ENCODE measurements around the gene C8A. TPM values are rescaled to one million over a fixed set of nuclear protein-coding genes. Genes with fewer than 3 reads are reported as not detected.
A peak's percentile ranks its signal among the peaks of the same experiment; 100 is the strongest.

The C8A gene
- total and polyA plus RNA-seq, 4 donors: 144 to 669 (median 275) TPM

GRCh38 chr1:56931211-56931610 is 76.6 kb downstream of the C8A start:
- no peak overlapping the region for H3K27ac ChIP-seq (ENCODE audit: low read depth in 1 of 2, low read length in 2 of 2)
- no peak for DNase-seq (ENCODE audit: low spot score)
- no peaks in the 10 kb centered on the region for H3K27me3 ChIP-seq (ENCODE audit: control insufficient read depth in 4 of 4, insufficient read depth in 4 of 4, low read length in 3 of 4)
- WGBS: 89% methylated on average over 3 of the region's 3 CpGs
- no peak overlapping the region for H3K9ac ChIP-seq (ENCODE audit: low read depth in 1 of 2, low read length in 2 of 2)
- H3K4me3 ChIP-seq (ENCODE audit: low read depth in 1 of 3, low read length in 3 of 3): no peak overlapping the region
- peaks cover 2 to 64% (median 48%) of the 10 kb centered on the region in 4 donors for H3K36me3 ChIP-seq (ENCODE audit: control insufficient read depth in 4 of 4, insufficient read depth in 3 of 4, low read depth in 1 of 4, low read length in 3 of 4)
- TF ChIP-seq RAD21 (IDR thresholded peaks at IDR 0.05): no peak
- no peak for TF ChIP-seq HNF4G (IDR thresholded peaks at IDR 0.05)
- TF ChIP-seq ZBTB33 (IDR thresholded peaks at IDR 0.05): no peak
- TF ChIP-seq HNF4A (conservative IDR thresholded peaks at IDR 0.05): no peak
- TF ChIP-seq SP1 (IDR thresholded peaks at IDR 0.05): no peak
- TF ChIP-seq, protein P1, sequence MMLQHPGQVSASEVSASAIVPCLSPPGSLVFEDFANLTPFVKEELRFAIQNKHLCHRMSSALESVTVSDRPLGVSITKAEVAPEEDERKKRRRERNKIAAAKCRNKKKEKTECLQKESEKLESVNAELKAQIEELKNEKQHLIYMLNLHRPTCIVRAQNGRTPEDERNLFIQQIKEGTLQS (IDR thresholded peaks at IDR 0.05): no peak
- H3K4me1 ChIP-seq (ENCODE audit: control insufficient read depth in 4 of 4, insufficient read depth in 4 of 4, low read length in 3 of 4): peaks cover 3 to 18% (median 9%) of the 10 kb centered on the region in 4 donors
- H3K9me3 ChIP-seq (ENCODE audit: control insufficient read depth in 4 of 4, low read length in 3 of 4): no peaks in the 10 kb centered on the region

GRCh38 chr1:56931686-56932085 is 77.1 kb downstream of the C8A start:
- H3K4me1 ChIP-seq (ENCODE audit: control insufficient read depth in 4 of 4, insufficient read depth in 4 of 4, low read length in 3 of 4): peaks cover 3 to 18% (median 9%) of the 10 kb centered on the region in 4 donors
- no peak overlapping the region for H3K4me3 ChIP-seq (ENCODE audit: low read depth in 1 of 3, low read length in 3 of 3)
- H3K27ac ChIP-seq (ENCODE audit: low read depth in 1 of 2, low read length in 2 of 2): no peak overlapping the region
- no peak for DNase-seq (ENCODE audit: low spot score)
- TF ChIP-seq FOXA2 (IDR thresholded peaks at IDR 0.05): no peak
- WGBS: 88% methylated on average over 3 of the region's 3 CpGs
- no peak overlapping the region for H3K9ac ChIP-seq (ENCODE audit: low read depth in 1 of 2, low read length in 2 of 2)
- H3K9me3 ChIP-seq (ENCODE audit: control insufficient read depth in 4 of 4, low read length in 3 of 4): no peaks in the 10 kb centered on the region
- H3K36me3 ChIP-seq (ENCODE audit: control insufficient read depth in 4 of 4, insufficient read depth in 3 of 4, low read depth in 1 of 4, low read length in 3 of 4): peaks cover 2 to 65% (median 48%) of the 10 kb centered on the region in 4 donors
- no peaks in the 10 kb centered on the region for H3K27me3 ChIP-seq (ENCODE audit: control insufficient read depth in 4 of 4, insufficient read depth in 4 of 4, low read length in 3 of 4)

- peaks cover 0 to 8% (median 5%) of the 10 kb centered on the region in 4 donors for H3K4me1 ChIP-seq (ENCODE audit: control insufficient read depth in 4 of 4, insufficient read depth in 4 of 4, low read length in 3 of 4)
- H3K9me3 ChIP-seq (ENCODE audit: control insufficient read depth in 4 of 4, low read length in 3 of 4): no peaks in the 10 kb centered on the region
- TF ChIP-seq HNF4G (IDR thresholded peaks at IDR 0.05) (no peak), MAX (IDR thresholded peaks at IDR 0.05) (no peak), FOXA1 (IDR thresholded peaks at IDR 0.05) (no peak), FOXA2 (IDR thresholded peaks at IDR 0.05) (no peak), NR2F2 (IDR thresholded peaks at IDR 0.05) (no peak), JUND (IDR thresholded peaks at IDR 0.05) (no peak), GABPA (IDR thresholded peaks at IDR 0.05 in 1 of 2, conservative IDR thresholded peaks at IDR 0.05 in 1 of 2) (no peak), SP1 (IDR thresholded peaks at IDR 0.05) (no peak), TAF1 (conservative IDR thresholded peaks at IDR 0.05) (no peak), RXRA (IDR thresholded peaks at IDR 0.05) (no peak), ZBTB33 (IDR thresholded peaks at IDR 0.05) (no peak), REST (IDR thresholded peaks at IDR 0.05) (no peak), HNF4A (conservative IDR thresholded peaks at IDR 0.05) (no peak), YY1 (IDR thresholded peaks at IDR 0.05) (no peak), RAD21 (IDR thresholded peaks at IDR 0.05) (no peak), EGR1 (IDR thresholded peaks at IDR 0.05; ENCODE audit: low read depth in 2 of 2) (no peak)
- TF ChIP-seq, protein P2, sequence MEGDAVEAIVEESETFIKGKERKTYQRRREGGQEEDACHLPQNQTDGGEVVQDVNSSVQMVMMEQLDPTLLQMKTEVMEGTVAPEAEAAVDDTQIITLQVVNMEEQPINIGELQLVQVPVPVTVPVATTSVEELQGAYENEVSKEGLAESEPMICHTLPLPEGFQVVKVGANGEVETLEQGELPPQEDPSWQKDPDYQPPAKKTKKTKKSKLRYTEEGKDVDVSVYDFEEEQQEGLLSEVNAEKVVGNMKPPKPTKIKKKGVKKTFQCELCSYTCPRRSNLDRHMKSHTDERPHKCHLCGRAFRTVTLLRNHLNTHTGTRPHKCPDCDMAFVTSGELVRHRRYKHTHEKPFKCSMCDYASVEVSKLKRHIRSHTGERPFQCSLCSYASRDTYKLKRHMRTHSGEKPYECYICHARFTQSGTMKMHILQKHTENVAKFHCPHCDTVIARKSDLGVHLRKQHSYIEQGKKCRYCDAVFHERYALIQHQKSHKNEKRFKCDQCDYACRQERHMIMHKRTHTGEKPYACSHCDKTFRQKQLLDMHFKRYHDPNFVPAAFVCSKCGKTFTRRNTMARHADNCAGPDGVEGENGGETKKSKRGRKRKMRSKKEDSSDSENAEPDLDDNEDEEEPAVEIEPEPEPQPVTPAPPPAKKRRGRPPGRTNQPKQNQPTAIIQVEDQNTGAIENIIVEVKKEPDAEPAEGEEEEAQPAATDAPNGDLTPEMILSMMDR (IDR thresholded peaks at IDR 0.05; ENCODE audit: low read depth, low read length, missing input control): no peak
- TF ChIP-seq, protein P1 (IDR thresholded peaks at IDR 0.05): no peak
- H3K4me3 ChIP-seq (ENCODE audit: low read depth in 1 of 3, low read length in 3 of 3): no peak overlapping the region
- 87% methylated on average over 2 of the region's 2 CpGs for WGBS
- H3K27me3 ChIP-seq (ENCODE audit: control insufficient read depth in 4 of 4, insufficient read depth in 4 of 4, low read length in 3 of 4): no peaks in the 10 kb centered on the region
- DNase-seq (ENCODE audit: low spot score): no peak
- H3K9ac ChIP-seq (ENCODE audit: low read depth in 1 of 2, low read length in 2 of 2): no peak overlapping the region
- peaks cover 2 to 79% (median 61%) of the 10 kb centered on the region in 4 donors for H3K36me3 ChIP-seq (ENCODE audit: control insufficient read depth in 4 of 4, insufficient read depth in 3 of 4, low read depth in 1 of 4, low read length in 3 of 4)
- H3K27ac ChIP-seq (ENCODE audit: low read depth in 1 of 2, low read length in 2 of 2): peak overlapping the region in 1 of 2 donors; percentile 16
These were observed 78.6 kb downstream of the C8A start for GRCh38 chr1:56933161-56933560.
